Omental fat pad (tissue), 4 donors: Measurements from ENCODE around the gene RADIL. TPM values are rescaled to one million over a fixed set of nuclear protein-coding genes. Genes with fewer than 3 reads are reported as not detected.
"Not testable (repeated sequence)": the region's sequence is repeated elsewhere in the genome, so short reads cannot be mapped to it uniquely, and the experiment has no call there.

ENCODE experiments used
- ATAC-seq: fragments of 150-250 bp; one replicate; pipeline ENCODE4 v1.9.1; 2016; ENCODE audit warnings: mild to moderate bottlenecking, moderate library complexity; ENCODE audit not compliant: low FRiP score
- DNase-seq: peaks from one replicate; pipeline ENCODE4 v3.0.0-alpha.2; 2019; ENCODE audit warnings: low spot score
- total RNA-seq, 4 donors: library from RNA; depleted of rRNA; stranded (reverse); fragments of >200 nt; gene quantifications; one replicate each; pipeline ENCODE4 v1.1.0, GENCODE V29; 2016
- TF ChIP-seq, protein P1 (sequence below), 3 donors: fragments of 450-650 bp; IDR thresholded peaks; one replicate each; pipeline ENCODE4 v1.5.1; 2016 to 2017; ENCODE audit warnings: antibody characterized with exemption in 3 of 3, mild to moderate bottlenecking in 3 of 3, moderate library complexity in 2 of 3

RADIL gene
- total RNA-seq, 4 donors from 2014 or later: 1.1 to 12.3 (median 4.4) TPM

DNA sequence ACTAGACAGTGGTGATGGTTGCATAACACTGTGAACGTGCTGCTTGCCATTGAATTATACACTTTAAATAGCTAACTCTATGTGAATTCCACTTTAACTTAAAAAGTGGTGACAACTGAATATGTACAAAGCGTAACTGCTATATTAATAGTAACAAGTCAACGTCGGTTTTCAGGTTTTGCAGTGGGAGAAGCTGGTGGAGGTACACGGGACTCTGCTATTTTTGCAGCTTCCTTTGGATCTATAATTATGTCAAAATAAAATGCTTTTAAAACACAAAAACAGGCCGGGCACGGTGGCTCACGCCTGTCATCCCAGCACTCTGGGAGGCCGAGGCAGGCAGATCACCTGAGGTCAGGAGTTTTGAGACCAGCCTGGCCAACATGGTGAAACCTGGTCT is 87.1 kb downstream of the RADIL start:
- TF ChIP-seq, protein P1, sequence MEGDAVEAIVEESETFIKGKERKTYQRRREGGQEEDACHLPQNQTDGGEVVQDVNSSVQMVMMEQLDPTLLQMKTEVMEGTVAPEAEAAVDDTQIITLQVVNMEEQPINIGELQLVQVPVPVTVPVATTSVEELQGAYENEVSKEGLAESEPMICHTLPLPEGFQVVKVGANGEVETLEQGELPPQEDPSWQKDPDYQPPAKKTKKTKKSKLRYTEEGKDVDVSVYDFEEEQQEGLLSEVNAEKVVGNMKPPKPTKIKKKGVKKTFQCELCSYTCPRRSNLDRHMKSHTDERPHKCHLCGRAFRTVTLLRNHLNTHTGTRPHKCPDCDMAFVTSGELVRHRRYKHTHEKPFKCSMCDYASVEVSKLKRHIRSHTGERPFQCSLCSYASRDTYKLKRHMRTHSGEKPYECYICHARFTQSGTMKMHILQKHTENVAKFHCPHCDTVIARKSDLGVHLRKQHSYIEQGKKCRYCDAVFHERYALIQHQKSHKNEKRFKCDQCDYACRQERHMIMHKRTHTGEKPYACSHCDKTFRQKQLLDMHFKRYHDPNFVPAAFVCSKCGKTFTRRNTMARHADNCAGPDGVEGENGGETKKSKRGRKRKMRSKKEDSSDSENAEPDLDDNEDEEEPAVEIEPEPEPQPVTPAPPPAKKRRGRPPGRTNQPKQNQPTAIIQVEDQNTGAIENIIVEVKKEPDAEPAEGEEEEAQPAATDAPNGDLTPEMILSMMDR (IDR thresholded peaks at IDR 0.05): no peak
- DNase-seq (no peak), ATAC-seq (no peak)

DNA sequence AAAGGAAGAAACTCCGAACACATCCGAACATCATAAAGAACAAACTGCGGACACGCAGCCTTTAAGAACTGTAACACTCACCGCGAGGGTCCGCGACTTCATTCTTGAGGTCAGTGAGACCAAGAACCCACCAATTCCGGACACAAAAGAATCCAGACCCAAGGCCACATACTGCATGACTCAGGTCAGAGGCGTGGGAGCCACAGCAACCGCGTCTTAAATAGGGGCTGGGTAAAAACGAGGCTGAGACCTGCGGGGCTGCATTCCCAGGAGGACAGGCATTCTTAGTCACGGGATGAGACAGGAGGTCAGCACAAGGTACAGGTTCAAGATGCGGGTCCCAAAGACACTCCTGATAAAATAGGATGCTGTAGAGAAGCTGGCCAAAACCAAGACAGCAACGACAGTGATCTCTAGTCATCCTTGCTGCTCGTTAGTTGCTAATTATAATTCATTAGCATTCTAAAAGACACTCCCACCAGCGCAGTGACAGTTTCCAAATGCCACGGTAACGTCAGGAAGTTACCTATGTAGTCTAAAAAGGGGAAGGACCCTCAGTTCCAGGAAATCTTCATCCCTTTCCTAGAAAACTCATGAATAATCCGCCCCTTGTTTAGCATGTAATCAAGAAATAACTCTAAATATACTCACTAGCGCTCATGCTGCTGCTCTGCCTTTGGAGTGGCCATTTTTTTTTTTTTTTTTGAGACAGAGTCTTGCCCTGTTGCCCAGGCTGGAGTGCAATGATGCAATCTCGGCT is 88.7 kb downstream of the RADIL start:
- TF ChIP-seq, protein P1 (IDR thresholded peaks at IDR 0.05): no peak
- no peak for ATAC-seq
- DNase-seq: no peak

DNA sequence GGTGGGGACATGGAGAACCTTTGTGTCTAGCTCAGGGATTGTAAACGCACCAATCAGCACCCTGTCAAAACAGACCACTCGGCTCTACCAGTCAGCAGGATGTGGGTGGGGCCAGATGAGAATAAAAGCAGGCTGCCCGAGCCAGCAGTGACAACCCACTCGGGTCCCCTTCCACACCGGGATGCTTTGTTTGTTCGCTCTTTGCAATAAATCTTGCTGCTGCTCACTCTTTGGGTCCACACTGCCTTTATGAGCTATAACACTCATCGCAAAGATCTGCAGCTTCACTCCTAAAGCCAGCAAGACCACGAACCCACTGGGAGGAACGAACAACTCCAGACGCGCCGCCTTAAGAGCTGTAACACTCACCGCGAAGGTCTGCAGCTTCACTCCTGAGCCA is 89.3 kb downstream of the RADIL start:
- not testable (repeated sequence) for DNase-seq, ATAC-seq

GRCh38 chr7:4793385-4793993 is 90.0 kb downstream of the RADIL start:
- not testable (repeated sequence) for ATAC-seq, DNase-seq

DNA sequence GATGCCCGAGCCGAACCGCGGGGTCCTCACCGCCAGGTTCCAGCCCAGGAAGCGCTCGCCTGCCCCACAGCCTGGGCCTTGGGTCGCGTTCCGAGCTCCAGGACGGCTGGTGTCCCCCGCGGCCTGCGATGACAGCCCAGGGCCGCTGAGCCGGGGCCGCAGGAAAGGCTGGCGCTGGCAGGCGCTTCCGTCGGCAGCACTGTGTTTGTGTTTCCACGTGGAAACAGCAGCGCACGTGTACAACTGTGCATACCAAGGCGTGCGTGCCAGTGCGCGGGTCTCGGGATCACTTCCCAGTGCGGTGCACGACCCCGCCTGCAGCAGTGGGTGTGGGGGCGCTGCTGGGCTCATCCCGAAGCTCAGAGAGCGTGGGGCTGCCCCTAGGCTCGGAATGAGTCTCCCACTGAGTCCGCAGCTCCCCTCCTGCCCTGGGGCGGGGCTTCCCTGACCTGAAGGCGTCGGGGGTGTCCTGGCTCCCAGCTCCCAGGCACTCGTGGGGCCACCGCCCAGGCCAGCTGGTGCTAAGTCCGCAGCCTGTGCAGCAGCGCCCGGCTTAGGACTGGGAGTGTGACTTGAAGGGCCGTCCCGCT is 90.9 kb downstream of the RADIL start:
- DNase-seq (no peak), ATAC-seq (no peak)
- TF ChIP-seq, protein P1 (IDR thresholded peaks at IDR 0.05): no peak

DNA sequence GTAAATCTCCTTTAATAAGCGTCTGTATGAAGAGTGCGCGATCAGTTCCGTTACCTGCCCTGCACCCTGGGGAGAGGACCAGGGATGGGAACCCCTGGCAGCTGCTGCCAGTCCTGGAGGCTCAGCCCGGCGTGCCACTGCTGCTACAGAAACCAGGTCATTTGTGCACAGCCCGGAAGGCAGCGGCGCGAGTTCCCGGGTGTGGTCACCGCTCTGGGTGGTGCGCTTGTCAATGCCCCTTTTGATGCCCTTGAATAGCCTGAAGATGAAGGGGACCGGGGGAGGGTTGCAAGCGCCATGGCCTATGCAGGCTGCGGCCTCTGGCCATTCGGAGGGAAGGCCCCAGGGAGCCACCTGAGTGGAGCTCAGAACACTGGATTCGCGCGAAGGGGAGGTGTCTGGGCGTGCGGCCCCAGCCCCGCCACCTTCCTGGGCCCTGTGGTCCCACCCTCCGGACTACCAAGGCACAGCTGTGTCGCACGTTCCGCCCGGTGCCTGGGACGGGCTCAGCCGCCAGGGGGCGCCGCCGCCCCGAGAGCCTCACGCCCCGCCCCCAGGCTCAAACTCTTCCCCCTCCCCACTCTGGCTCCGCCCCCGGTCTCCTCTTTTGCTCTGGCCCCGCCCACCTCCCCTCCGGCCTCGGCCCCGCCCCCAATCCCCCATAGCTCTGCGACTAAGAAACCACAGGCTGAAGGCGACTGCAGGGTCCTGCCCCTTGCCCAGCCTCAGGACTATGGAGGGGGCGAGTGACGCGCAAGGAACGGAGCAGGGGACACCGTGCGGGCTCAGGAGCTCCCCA is 91.6 kb downstream of the RADIL start:
- TF ChIP-seq, protein P1 (IDR thresholded peaks at IDR 0.05): no peak
- DNase-seq: peak; percentile 48

DNA sequence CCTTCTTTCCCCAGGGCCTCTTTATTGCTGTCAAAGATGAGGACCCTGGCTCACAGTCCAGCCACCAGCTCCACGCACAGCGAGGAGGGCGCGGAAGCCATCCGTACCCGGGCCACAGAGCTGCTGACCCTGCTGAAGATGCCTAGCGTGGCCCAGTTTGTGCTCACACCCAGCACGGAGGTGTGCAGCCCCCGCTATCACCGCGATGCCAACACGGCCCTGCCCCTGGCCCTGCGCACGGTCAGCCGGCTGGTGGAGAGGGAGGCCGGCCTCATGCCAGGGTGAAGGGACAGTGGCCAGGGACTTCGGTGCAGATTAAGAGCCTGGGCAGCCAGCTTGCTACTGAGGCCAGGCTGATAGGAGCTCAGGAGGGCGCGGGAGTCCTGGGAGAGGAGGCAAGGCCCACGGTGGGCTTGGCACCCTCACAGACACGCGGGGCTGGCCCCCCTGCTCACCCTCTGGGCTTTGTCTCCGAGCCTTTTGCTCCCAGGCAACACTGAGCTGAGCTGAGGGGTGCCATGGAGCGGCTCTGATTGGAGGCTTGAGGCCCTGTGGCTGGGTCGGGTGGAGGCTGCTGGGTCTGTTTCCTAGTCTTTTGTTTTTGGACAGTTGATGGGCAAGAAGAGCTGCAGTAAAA is 92.3 kb downstream of the RADIL start:
- TF ChIP-seq, protein P1 (IDR thresholded peaks at IDR 0.05): no peak
- no peak for DNase-seq
- no peak for ATAC-seq

More for the DNA sequence above, 91.6 kb downstream of the RADIL start:
- peak; percentile 38 for ATAC-seq
